NCI-H774 (cell line): ENCODE data around the gene MVP.
"Not testable (repeated sequence)": the region's sequence is repeated elsewhere in the genome, so short reads cannot be mapped to it uniquely, and the experiment has no call there.

Source experiments
- DNase-seq: peaks from one replicate; lab custom pipeline; 2025; lab: John Stamatoyannopoulos, UW

MVP gene

GRCh38 chr16:29820271-29820701 is at the start of gene MVP:
Gene MVP, plus strand, starts transcription at chr16:29820462. Its CDS starts 10,088 bp downstream, at chr16:29830550.
- DNase-seq = no peak

GRCh38 chr16:29772330-29772729 is 47.9 kb upstream of the MVP start:
- not testable (repeated sequence) for DNase-seq

GRCh38 chr16:29774730-29775129 is 45.5 kb upstream of the MVP start:
- DNase-seq = no peak

DNA sequence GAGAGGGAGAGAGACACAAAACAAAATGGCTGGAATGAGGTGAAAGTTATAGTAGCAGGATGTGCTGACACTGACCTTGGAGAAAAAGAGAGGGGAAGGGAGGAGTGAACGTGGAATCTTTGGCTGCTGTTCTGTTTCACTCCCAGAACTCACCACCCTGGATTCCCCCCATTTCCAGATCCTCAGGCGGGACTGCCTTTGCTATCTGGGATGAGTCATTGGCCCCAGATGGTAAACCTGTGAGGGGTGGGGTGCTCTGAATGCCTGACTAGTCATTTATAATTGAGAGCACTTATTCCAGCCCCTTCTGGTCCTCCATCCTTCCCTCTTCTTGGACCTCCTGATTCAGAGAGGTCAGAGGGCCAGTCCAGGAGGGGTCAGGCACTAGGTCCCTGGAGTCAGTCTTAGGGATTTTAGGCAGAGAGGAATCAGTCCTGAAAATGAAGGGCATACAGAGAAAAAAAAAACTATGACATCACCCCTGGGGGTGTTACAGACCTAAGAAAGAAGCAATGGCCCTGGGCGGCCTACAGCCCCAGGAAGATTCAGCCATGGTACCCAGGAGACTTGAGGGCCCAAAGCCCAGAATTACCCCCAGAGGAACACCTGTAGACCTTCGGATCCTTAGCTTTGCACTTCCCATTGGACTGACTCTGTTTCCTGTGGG is 44.4 kb upstream of the MVP start:
- DNase-seq = no peak

DNA sequence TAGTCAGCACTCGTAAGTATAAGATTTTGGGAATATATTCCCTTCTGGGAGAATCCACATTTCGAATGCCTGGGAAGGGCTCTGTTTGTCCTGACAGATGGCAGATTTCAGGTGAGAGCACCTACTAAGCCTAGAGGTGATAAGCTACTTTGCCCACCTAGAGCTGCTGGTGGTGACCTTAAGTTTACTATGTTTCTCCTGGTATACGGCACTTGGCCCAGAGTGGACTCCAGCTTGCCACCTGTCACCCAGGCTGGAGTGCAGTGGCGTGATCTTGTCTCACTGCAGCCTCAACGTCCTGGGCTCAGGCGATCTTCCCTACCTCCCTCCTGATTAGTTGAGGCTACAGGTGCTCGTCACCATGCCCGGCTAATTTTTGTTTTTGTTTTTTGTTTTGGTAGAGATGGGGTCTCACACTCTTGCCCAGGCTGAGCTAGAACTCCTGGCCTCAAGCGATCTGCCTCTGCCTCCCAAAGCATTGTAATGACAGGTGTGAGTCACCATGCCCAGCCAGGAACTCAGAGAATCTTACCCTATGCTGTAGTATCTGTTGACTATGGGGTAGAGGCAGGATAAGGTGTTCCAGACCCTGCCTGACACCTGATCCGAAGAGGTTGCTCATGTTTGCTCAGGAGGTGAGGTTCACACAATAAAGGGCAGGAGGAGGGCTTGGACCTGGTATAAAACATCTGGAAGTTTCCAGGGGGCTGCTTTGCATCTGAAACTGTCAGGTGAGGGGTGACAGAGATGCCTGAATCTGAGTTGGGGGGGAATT is 42.5 kb upstream of the MVP start, which contains the start of gene ZG16:
TSS of gene ZG16 (plus strand) at position 681 of the 775 bp plus-strand sequence. CDS start 1,011 bp downstream, outside the sequence.
- no peak for DNase-seq

DNA sequence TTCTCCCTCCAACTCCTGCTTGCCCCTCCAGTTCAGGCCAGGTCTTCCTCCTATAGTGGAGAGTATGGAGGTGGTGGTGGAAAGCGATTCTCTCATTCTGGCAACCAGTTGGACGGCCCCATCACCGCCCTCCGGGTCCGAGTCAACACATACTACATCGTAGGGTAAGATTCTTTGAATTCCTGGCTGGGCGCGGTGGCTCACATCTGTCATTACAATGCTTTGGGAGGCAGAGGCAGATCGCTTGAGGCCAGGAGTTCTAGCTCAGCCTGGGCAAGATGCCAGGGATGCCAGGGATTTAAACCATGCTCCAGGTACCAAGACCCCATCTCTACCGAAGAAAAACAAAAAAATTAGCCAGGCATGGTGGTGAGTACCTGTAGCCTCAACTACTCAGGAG is 40.8 kb upstream of the MVP start:
- no peak for DNase-seq

- not testable (repeated sequence) for DNase-seq
Observed at GRCh38 chr16:29783094-29783953, 36.9 kb upstream of the MVP start.

DNA sequence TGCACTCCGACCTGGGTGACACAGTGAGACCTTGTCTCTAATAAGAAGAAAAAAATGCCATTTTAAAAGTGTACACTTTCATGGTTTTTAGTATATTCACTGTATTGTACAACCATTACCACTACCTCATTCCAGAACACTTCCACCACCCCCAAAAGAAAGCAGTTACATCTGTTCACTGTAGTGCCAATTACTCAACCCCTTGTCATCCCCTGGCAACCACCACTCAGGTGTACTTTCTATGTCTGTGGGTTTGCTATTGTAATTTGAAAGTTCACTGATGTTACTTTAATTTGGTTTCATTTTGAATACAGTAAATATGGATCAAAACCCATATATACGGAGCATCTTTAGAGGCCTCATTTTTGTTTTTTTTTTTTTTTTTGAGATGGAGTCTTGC is 36.1 kb upstream of the MVP start:
- DNase-seq = no peak

- DNase-seq = no peak
Observed at GRCh38 chr16:29784901-29785500, 35.3 kb upstream of the MVP start.

DNA sequence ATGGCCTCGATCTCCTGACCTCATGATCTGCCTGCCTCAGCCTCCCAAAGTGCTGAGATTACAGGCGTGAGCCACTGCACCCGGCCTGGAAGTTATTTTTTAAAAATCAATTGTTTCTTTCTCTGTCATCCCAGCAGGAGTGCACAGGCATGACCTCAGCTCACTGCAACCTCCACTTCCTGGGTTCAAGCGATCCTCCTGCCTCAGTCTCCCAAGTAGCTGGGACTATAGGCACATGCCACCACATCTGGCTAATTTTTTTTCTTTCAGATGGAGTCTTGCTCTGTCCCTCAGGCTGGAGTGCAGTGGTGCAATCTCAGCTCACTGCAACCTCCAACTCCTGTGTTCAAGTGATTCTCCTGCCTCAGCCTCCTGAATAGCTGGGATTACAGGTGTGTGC is 33.1 kb upstream of the MVP start:
- DNase-seq = not testable (repeated sequence)

GRCh38 chr16:29789775-29790182 is 30.5 kb upstream of the MVP start:
- no peak for DNase-seq

- DNase-seq = peak; percentile 98
Observed at GRCh38 chr16:29790183-29790948, 29.9 kb upstream of the MVP start, which contains the start of gene KIF22. Gene KIF22, plus strand, starts transcription at chr16:29790751. Its CDS starts 9 bp downstream, at chr16:29790760.

GRCh38 chr16:29790949-29791844 is 29.1 kb upstream of the MVP start:
- no peak for DNase-seq

- no peak for DNase-seq
Observed at GRCh38 chr16:29791845-29792807, 28.1 kb upstream of the MVP start.

GRCh38 chr16:29793153-29793552 is 27.1 kb upstream of the MVP start:
- not testable (repeated sequence) for DNase-seq

- no peak for DNase-seq
Observed at GRCh38 chr16:29794231-29794710, 26.0 kb upstream of the MVP start.

DNA sequence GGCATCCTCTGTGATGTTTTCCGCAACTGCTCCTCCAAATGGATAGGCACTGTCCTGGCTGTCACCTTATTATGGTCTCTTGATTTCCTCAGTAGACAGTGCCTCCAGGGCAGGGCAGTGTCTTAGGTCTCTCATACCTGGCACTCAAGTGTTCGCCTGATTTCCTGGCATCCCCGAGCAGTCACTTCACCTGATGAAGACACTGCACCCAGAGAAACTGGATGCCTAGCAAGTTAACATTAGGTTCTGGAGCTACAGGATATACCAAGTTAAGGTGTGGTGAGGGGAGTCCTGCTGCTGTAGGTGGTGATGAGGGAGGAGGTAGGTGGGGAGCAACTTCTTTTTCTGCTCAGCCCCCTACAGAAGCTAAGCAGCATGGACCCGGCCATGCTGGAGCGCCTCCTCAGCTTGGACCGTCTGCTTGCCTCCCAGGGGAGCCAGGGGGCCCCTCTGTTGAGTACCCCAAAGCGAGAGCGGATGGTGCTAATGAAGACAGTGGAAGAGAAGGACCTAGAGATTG is 17.8 kb upstream of the MVP start:
- DNase-seq = no peak

DNA sequence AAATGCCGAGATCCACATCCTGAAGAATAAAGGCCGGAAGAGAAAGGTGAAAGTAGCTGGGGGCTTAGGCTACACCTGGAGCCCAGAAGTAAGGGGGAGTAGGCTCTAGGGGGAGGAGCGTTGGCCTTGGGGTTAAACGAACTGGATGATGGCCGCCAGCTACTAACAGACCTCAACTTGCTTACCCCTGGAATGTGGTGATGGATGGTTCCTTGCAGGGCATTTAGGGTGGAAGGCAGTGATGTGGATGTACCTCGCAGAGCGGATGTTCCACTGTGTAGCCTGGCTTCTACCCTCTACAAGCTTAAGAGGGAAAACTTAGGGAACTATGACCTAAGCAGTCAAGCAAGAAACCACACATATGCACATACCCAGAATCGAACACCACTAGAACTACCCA is 16.2 kb upstream of the MVP start:
- DNase-seq = no peak
